ENCODE data around the gene TNNT3. TPM values are rescaled to one million over a fixed set of nuclear protein-coding genes. Genes with fewer than 3 reads are reported as not detected.

The TNNT3 gene
- total RNA-seq, 2 experiments from 2014 or later: 19.1 to 21.9 TPM

- H3K36me3 Mint-ChIP-seq (ENCODE audit: low read depth): peaks cover 18% of the 10 kb centered on the region
- ATAC-seq (ENCODE audit: poor library complexity) (no peak), DNase-seq (peak in 1 of 14 experiments; percentile 1)
- H3K27ac Mint-ChIP-seq: peak overlapping the region; percentile 86
- POLR2A ChIA-PET: interaction anchor here (1.5 to 3.1 kb wide), 3 partner anchors 18 to 21 kb away, joined by 5 to 21 read pairs (median 13); partner anchors contain the start of gene LSP1
- no peak for TF ChIP-seq CTCF (IDR thresholded peaks at IDR 0.05)
- intact Hi-C loops (cut with DNase I, micrococcal nuclease): loop anchor here (2.0 kb wide), 2 partner anchors 17 to 19 kb away; partner anchors contain the start of gene LSP1 (in 1 of the 2)
- CTCF ChIA-PET: interaction anchor here (2.8 kb wide), 1 partner anchor 11 kb away, joined by 17 read pairs; no protein-coding TSS in a partner anchor
- H3K4me1 Mint-ChIP-seq (ENCODE audit: low read depth): peaks cover 56% of the 10 kb centered on the region
- H3K27me3 Mint-ChIP-seq: no peaks in the 10 kb centered on the region
- no peaks in the 10 kb centered on the region for H3K27me3 ChIP-seq (ENCODE audit: control insufficient read depth in 1 of 2, insufficient read depth in 2 of 2, low read length in 2 of 2)
- no peak overlapping the region for H3K4me3 Mint-ChIP-seq
- H3K4me3 ChIP-seq (ENCODE audit: low read length): no peak overlapping the region
- H3K9me3 ChIP-seq (ENCODE audit: control insufficient read depth in 1 of 2, insufficient read depth in 1 of 2, low read length in 2 of 2): no peaks in the 10 kb centered on the region
- no peaks in the 10 kb centered on the region for H3K9me3 Mint-ChIP-seq
- H3K36me3 ChIP-seq (ENCODE audit: insufficient read depth, low read length): peaks cover 12% of the 10 kb centered on the region
- H3K4me1 ChIP-seq (ENCODE audit: insufficient read depth, low read length): peaks cover 95% of the 10 kb centered on the region
- H3K27ac ChIP-seq (ENCODE audit: low read depth in 1 of 2, low read length in 2 of 2): peak overlapping the region; percentile 22 to 48
These were observed 48.0 kb upstream of the TNNT3 start for GRCh38 chr11:1871531-1871930.

GRCh38 chr11:1872267-1872985 is 47.1 kb upstream of the TNNT3 start:
- peaks cover 56% of the 10 kb centered on the region for H3K4me1 Mint-ChIP-seq (ENCODE audit: low read depth)

More at GRCh38 chr11:1872267-1872985, 47.1 kb upstream of the TNNT3 start:
- Histone ChIP-seq H3K27me3 (ENCODE audit: control insufficient read depth in 1 of 2, insufficient read depth in 2 of 2, low read length in 2 of 2) (no peaks in the 10 kb centered on the region), H3K9me3 (ENCODE audit: control insufficient read depth in 1 of 2, insufficient read depth in 1 of 2, low read length in 2 of 2) (no peaks in the 10 kb centered on the region), H3K27ac (ENCODE audit: low read depth in 1 of 2, low read length in 2 of 2) (peak overlapping the region in 1 of 2 donors; percentile 48), H3K4me3 (ENCODE audit: low read length) (no peak overlapping the region), H3K4me1 (ENCODE audit: insufficient read depth, low read length) (peaks cover 89% of the 10 kb centered on the region), H3K36me3 (ENCODE audit: insufficient read depth, low read length) (peaks cover 12% of the 10 kb centered on the region)
- H3K27me3 Mint-ChIP-seq: no peaks in the 10 kb centered on the region
- ATAC-seq (ENCODE audit: poor library complexity) (no peak), DNase-seq (peak in 1 of 14 experiments; percentile 0)
- H3K9me3 Mint-ChIP-seq: no peaks in the 10 kb centered on the region
- peaks cover 18% of the 10 kb centered on the region for H3K36me3 Mint-ChIP-seq (ENCODE audit: low read depth)
- H3K4me3 Mint-ChIP-seq: peak overlapping the region; percentile 25
- intact Hi-C loops (cut with DNase I, micrococcal nuclease): no loop called here
- CTCF ChIA-PET: no interaction called here
- peak overlapping the region; percentile 86 for H3K27ac Mint-ChIP-seq
- no peak for TF ChIP-seq CTCF (IDR thresholded peaks at IDR 0.05)
- POLR2A ChIA-PET: interaction anchor here (1.4 kb wide), 1 partner anchor 20 kb away, joined by 4 read pairs; the partner anchor contains the start of gene LSP1
